Measurements from ENCODE around the gene PXYLP1. TPM values are rescaled to one million over a fixed set of nuclear protein-coding genes. Genes with fewer than 3 reads are reported as not detected.

The PXYLP1 gene
- total and polyA plus RNA-seq, 9 of the 15 experiments (the other 6 are each of a cell fraction or from before 2014, with no cell fraction given) = 0.80 to 2.9 (median 1.3) TPM

DNA sequence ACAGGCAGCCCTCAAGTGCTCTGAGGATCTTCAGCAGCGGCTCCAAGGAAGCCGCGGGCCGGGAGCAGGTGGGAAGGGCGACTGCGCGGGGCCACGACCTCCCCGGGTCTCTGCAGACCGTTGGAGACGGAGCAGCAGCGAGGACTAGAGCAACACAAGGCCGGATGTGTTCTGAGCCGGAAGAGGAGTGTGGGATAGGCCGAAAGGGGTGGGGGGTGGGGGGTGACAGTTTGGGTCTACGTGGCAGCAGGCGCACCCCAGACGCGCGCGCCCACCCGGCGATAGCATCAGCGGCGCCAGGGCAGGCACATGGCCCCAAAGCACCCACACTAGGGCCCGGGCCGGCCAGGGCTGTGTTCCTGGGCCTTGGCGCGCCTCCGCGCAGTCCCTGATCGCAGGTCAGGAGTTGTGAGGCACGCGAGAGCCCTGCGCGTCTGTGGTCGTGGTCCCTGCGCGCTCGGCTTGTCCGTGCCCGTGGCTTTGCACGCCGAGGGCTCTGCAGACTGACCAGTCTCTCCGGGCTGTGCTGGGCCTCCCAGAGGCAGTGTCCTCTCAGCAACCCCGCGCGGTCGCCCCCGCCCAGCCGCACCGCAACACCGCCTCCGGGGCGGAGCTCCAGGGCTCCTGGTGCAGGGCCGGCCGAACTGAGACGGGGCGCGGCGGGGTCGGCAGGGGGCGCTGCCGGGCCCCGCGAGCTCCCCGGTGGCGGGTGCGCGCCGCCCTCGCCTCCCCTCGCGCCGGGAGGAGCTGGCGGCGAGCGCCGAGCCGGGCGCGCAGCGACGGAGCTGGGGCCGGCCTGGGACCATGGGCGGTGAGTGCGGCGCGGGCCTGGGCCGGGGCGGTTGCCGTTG is at the start of gene PXYLP1 (continued):
- TF ChIP-seq TEAD1 (CRISPR knock-in tag; IDR thresholded peaks at IDR 0.05) = peak; percentile 45 to 63; a peak in 2 of 4 replicates
- no peak for TF ChIP-seq ATF1 (CRISPR knock-in tag; IDR thresholded peaks at IDR 0.05)
- TF ChIP-seq ATF1 (tag; IDR thresholded peaks at IDR 0.05) = peak; percentile 50
- TF ChIP-seq, protein P1, sequence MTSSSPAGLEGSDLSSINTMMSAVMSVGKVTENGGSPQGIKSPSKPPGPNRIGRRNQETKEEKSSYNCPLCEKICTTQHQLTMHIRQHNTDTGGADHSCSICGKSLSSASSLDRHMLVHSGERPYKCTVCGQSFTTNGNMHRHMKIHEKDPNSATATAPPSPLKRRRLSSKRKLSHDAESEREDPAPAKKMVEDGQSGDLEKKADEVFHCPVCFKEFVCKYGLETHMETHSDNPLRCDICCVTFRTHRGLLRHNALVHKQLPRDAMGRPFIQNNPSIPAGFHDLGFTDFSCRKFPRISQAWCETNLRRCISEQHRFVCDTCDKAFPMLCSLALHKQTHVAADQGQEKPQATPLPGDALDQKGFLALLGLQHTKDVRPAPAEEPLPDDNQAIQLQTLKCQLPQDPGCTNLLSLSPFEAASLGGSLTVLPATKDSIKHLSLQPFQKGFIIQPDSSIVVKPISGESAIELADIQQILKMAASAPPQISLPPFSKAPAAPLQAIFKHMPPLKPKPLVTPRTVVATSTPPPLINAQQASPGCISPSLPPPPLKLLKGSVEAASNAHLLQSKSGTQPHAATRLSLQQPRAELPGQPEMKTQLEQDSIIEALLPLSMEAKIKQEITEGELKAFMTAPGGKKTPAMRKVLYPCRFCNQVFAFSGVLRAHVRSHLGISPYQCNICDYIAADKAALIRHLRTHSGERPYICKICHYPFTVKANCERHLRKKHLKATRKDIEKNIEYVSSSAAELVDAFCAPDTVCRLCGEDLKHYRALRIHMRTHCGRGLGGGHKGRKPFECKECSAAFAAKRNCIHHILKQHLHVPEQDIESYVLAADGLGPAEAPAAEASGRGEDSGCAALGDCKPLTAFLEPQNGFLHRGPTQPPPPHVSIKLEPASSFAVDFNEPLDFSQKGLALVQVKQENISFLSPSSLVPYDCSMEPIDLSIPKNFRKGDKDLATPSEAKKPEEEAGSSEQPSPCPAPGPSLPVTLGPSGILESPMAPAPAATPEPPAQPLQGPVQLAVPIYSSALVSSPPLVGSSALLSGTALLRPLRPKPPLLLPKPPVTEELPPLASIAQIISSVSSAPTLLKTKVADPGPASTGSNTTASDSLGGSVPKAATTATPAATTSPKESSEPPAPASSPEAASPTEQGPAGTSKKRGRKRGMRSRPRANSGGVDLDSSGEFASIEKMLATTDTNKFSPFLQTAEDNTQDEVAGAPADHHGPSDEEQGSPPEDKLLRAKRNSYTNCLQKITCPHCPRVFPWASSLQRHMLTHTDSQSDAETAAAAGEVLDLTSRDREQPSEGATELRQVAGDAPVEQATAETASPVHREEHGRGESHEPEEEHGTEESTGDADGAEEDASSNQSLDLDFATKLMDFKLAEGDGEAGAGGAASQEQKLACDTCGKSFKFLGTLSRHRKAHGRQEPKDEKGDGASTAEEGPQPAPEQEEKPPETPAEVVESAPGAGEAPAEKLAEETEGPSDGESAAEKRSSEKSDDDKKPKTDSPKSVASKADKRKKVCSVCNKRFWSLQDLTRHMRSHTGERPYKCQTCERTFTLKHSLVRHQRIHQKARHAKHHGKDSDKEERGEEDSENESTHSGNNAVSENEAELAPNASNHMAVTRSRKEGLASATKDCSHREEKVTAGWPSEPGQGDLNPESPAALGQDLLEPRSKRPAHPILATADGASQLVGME (CRISPR knock-in tag; IDR thresholded peaks at IDR 0.05) = no peak
- no peak for TF ChIP-seq ZNF282 (CRISPR knock-in tag; IDR thresholded peaks at IDR 0.05)
- TF ChIP-seq, protein P2, sequence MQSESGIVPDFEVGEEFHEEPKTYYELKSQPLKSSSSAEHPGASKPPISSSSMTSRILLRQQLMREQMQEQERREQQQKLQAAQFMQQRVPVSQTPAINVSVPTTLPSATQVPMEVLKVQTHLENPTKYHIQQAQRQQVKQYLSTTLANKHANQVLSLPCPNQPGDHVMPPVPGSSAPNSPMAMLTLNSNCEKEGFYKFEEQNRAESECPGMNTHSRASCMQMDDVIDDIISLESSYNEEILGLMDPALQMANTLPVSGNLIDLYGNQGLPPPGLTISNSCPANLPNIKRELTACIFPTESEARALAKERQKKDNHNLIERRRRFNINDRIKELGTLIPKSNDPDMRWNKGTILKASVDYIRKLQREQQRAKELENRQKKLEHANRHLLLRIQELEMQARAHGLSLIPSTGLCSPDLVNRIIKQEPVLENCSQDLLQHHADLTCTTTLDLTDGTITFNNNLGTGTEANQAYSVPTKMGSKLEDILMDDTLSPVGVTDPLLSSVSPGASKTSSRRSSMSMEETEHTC (IDR thresholded peaks at IDR 0.05) = no peak
- TF ChIP-seq MBD2 (IDR thresholded peaks at IDR 0.05; ENCODE audit: borderline replicate concordance, low read depth) = peak; percentile 27; the same call in 1 of the 2 replicates
- TF ChIP-seq, protein P3, sequence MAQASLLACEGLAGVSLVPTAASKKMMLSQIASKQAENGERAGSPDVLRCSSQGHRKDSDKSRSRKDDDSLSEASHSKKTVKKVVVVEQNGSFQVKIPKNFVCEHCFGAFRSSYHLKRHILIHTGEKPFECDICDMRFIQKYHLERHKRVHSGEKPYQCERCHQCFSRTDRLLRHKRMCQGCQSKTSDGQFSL (CRISPR knock-in tag; IDR thresholded peaks at IDR 0.05) = no peak
- TF ChIP-seq, protein P3 (tag; IDR thresholded peaks at IDR 0.05) = no peak
- TF ChIP-seq ZC3H11A (IDR thresholded peaks at IDR 0.05; ENCODE audit: low read depth, low read length) = no peak
- peak; percentile 89; the same call in 1 of the 2 replicates for TF ChIP-seq CTBP1 (IDR thresholded peaks at IDR 0.05; ENCODE audit: borderline replicate concordance)
- peak; percentile 75 for TF ChIP-seq SUPT5H (IDR thresholded peaks at IDR 0.05)
- TF ChIP-seq HDGF (IDR thresholded peaks at IDR 0.05) = no peak
- no peak for TF ChIP-seq DIDO1 (tag; IDR thresholded peaks at IDR 0.05; ENCODE audit: low read depth)
- no peak for TF ChIP-seq BMI1 (IDR thresholded peaks at IDR 0.05; ENCODE audit: low read length)
- no peak for TF ChIP-seq ZNF384 (IDR thresholded peaks at IDR 0.05; ENCODE audit: low read depth, low read length)

Data from K562 (cell line).